MM.1S (cell line): ENCODE measurements around the gene MOB1A.

Source experiments
- EZH2 ChIP-seq: fragments of 300-600 bp; sonication (generic); optimal IDR thresholded peaks from 2 replicates; pipeline ENCODE3; 2017; ENCODE audit warnings: low read depth, mild to moderate bottlenecking, antibody characterized with exemption, low read length, mixed read lengths
- TF ChIP-seq, protein P1 (sequence below): fragments of 300-600 bp; sonication (generic); IDR thresholded peaks from 2 replicates; pipeline ENCODE4 v1.5.1; 2016; ENCODE audit warnings: antibody characterized with exemption, low read length, mixed read lengths

DNA sequence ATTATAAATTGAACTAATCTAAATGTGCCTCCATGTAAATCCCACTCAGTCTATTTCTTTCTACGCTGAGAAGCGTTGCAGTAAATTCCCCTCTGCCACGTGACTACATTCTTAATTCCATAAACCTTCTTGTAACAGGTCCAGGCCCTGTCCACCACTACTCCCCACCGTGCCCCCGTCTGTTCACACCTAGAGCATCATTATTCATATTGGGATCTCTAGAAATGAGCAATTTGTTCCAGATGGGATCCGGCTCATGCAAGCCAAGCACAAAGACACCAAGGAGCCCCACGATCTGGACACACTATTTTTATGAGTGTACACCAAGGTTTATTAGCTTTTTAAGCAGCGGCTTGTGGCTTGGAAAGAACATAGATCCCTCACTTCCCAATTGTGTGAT, 69.1 kb downstream of the MOB1A start:
- TF ChIP-seq, protein P1, sequence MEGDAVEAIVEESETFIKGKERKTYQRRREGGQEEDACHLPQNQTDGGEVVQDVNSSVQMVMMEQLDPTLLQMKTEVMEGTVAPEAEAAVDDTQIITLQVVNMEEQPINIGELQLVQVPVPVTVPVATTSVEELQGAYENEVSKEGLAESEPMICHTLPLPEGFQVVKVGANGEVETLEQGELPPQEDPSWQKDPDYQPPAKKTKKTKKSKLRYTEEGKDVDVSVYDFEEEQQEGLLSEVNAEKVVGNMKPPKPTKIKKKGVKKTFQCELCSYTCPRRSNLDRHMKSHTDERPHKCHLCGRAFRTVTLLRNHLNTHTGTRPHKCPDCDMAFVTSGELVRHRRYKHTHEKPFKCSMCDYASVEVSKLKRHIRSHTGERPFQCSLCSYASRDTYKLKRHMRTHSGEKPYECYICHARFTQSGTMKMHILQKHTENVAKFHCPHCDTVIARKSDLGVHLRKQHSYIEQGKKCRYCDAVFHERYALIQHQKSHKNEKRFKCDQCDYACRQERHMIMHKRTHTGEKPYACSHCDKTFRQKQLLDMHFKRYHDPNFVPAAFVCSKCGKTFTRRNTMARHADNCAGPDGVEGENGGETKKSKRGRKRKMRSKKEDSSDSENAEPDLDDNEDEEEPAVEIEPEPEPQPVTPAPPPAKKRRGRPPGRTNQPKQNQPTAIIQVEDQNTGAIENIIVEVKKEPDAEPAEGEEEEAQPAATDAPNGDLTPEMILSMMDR = no peak
- TF ChIP-seq EZH2 = no peak
